GM18505 (cell line): ENCODE data around the gene MAPK6.
"Not testable (repeated sequence)": the region's sequence is repeated elsewhere in the genome, so short reads cannot be mapped to it uniquely, and the experiment has no call there.

Experiments
- ATAC-seq: cut with Tn5 transposase; IDR thresholded peaks from one replicate; pipeline ENCODE4 v1.9.1; 2021; ENCODE audit not compliant: unreplicated experiment
- POLR2A ChIP-seq: IDR thresholded peaks from 4 replicates; pipeline ENCODE4 v1.6.1; 2011; ENCODE audit warnings: borderline replicate concordance; ENCODE audit not compliant: insufficient read depth, insufficient read length; ENCODE audit errors: extremely low read depth

Gene MAPK6

GRCh38 chr15:52086011-52086786, 67.2 kb downstream of the MAPK6 start:
- no peak for ATAC-seq
- no peak for TF ChIP-seq POLR2A

GRCh38 chr15:52090193-52090592, 71.2 kb downstream of the MAPK6 start:
- no peak for ATAC-seq
- no peak for TF ChIP-seq POLR2A

GRCh38 chr15:52093167-52093538, 74.1 kb downstream of the MAPK6 start:
- no peak for ATAC-seq
- no peak for TF ChIP-seq POLR2A

GRCh38 chr15:52093539-52094510, 74.8 kb downstream of the MAPK6 start:
- no peak for ATAC-seq
- TF ChIP-seq POLR2A: no peak

GRCh38 chr15:52094811-52095584, 76.0 kb downstream of the MAPK6 start:
- TF ChIP-seq POLR2A: no peak
- ATAC-seq: no peak

GRCh38 chr15:52095597-52096262, 76.7 kb downstream of the MAPK6 start:
- ATAC-seq: no peak
- TF ChIP-seq POLR2A: no peak

- ATAC-seq: not testable (repeated sequence)
Observed at GRCh38 chr15:52096536-52096935, 77.5 kb downstream of the MAPK6 start.

- no peak for ATAC-seq
- TF ChIP-seq POLR2A: no peak
Observed at GRCh38 chr15:52097180-52097579, 78.2 kb downstream of the MAPK6 start.

GRCh38 chr15:52098323-52098722, 79.3 kb downstream of the MAPK6 start:
- no peak for ATAC-seq
- TF ChIP-seq POLR2A: no peak

- TF ChIP-seq POLR2A: no peak
- no peak for ATAC-seq
Observed at GRCh38 chr15:52099651-52100272, 80.7 kb downstream of the MAPK6 start.

GRCh38 chr15:52100807-52101442, 81.9 kb downstream of the MAPK6 start:
- ATAC-seq: no peak
- TF ChIP-seq POLR2A: no peak
